GM19468 (cell line): ENCODE results near the gene CUL7.
"Not testable (repeated sequence)": the region's sequence is repeated elsewhere in the genome, so short reads cannot be mapped to it uniquely, and the experiment has no call there.

ENCODE experiments used
- ATAC-seq: cut with Tn5 transposase; IDR thresholded peaks from one replicate; pipeline ENCODE4 v1.9.1; 2021; ENCODE audit warnings: mild to moderate bottlenecking, moderate library complexity, moderate number of reproducible peaks; ENCODE audit not compliant: unreplicated experiment; ENCODE audit errors: extremely low read depth

Gene CUL7

GRCh38 chr6:43053545-43054205 is at the start of gene CUL7:
TSS of gene CUL7 (minus strand) at chr6:43053851. CDS start at chr6:43052788, 1,063 bp downstream.
- ATAC-seq = peak; percentile 77

GRCh38 chr6:43101497-43101896 is 47.8 kb upstream of the CUL7 start:
- ATAC-seq = no peak

GRCh38 chr6:43097502-43097901 is 43.9 kb upstream of the CUL7 start:
- ATAC-seq = no peak

- ATAC-seq = no peak
These were observed 43.4 kb upstream of the CUL7 start for GRCh38 chr6:43097098-43097489.

GRCh38 chr6:43096451-43097097 is 42.9 kb upstream of the CUL7 start:
- ATAC-seq = no peak

GRCh38 chr6:43095939-43096338 is 42.3 kb upstream of the CUL7 start:
- no peak for ATAC-seq

- no peak for ATAC-seq
These were observed 40.0 kb upstream of the CUL7 start for GRCh38 chr6:43093436-43094289.

GRCh38 chr6:43092635-43093034 is 39.0 kb upstream of the CUL7 start:
- no peak for ATAC-seq

GRCh38 chr6:43091436-43091991 is 37.9 kb upstream of the CUL7 start:
- ATAC-seq = no peak

GRCh38 chr6:43091020-43091419 is 37.4 kb upstream of the CUL7 start:
- ATAC-seq = no peak

GRCh38 chr6:43090559-43090956 is 36.9 kb upstream of the CUL7 start:
- no peak for ATAC-seq

- ATAC-seq = no peak
These were observed 36.4 kb upstream of the CUL7 start for GRCh38 chr6:43089874-43090558.

GRCh38 chr6:43089467-43089866 is 35.8 kb upstream of the CUL7 start:
- no peak for ATAC-seq

- no peak for ATAC-seq
These were observed 35.0 kb upstream of the CUL7 start for GRCh38 chr6:43088654-43089056.

GRCh38 chr6:43086022-43086658 is 32.5 kb upstream of the CUL7 start:
- ATAC-seq = no peak

- no peak for ATAC-seq
These were observed 29.4 kb upstream of the CUL7 start for GRCh38 chr6:43082806-43083655.

GRCh38 chr6:43081922-43082321 is 28.3 kb upstream of the CUL7 start:
- ATAC-seq = not testable (repeated sequence)

- ATAC-seq = no peak
These were observed 27.4 kb upstream of the CUL7 start for GRCh38 chr6:43081043-43081442.

- ATAC-seq = no peak
These were observed 25.0 kb upstream of the CUL7 start for GRCh38 chr6:43078691-43079090.
